Astrocyte (in vitro differentiated cells and primary cell): ENCODE results near the gene SPEF1. TPM values are rescaled to one million over a fixed set of nuclear protein-coding genes. Genes with fewer than 3 reads are reported as not detected.

Experiments used
- DNase-seq: peaks from one replicate; pipeline ENCODE4 v3.0.0-alpha.2; 2010; ENCODE audit warnings: low read depth
- FAIRE-seq: peaks from 2 replicates; lab custom pipeline; 2011; peaks lifted over from hg19 to GRCh38; lab: Jason Lieb, UNC
- H2AFZ ChIP-seq: 2 replicates; pipeline ENCODE4 v1.6.0; 2012; ENCODE audit warnings: low read depth, low read length, inconsistent platforms
- H3K27ac ChIP-seq: 2 replicates; pipeline ENCODE4 v1.5.1; 2011; ENCODE audit warnings: low read depth, low read length, inconsistent platforms
- H3K27me3 ChIP-seq: 2 replicates; pipeline ENCODE4 v1.6.0; 2011; ENCODE audit warnings: low read length, inconsistent platforms; ENCODE audit not compliant: insufficient read depth
- H3K36me3 ChIP-seq: 2 replicates; pipeline ENCODE4 v1.5.1; 2011; ENCODE audit warnings: low read length, inconsistent platforms; ENCODE audit not compliant: insufficient read depth
- H3K4me1 ChIP-seq: 2 replicates; pipeline ENCODE4 v1.5.1; 2011; ENCODE audit warnings: low read length, inconsistent platforms; ENCODE audit not compliant: insufficient read depth
- H3K4me2 ChIP-seq: 2 replicates; pipeline ENCODE4 v1.6.0; 2012; ENCODE audit warnings: low read length, inconsistent platforms
- H3K4me3 ChIP-seq: 2 replicates; pipeline ENCODE4 v1.5.1; 2011; ENCODE audit warnings: low read depth, mild to moderate bottlenecking, low read length, inconsistent platforms; ENCODE audit not compliant: insufficient read depth
- H3K79me2 ChIP-seq: 2 replicates; pipeline ENCODE4 v1.6.0; 2012; ENCODE audit warnings: mild to moderate bottlenecking, low read length, inconsistent platforms; ENCODE audit not compliant: insufficient read depth
- H3K9ac ChIP-seq: 2 replicates; pipeline ENCODE4 v1.6.0; 2012; ENCODE audit warnings: mild to moderate bottlenecking, low read length, inconsistent platforms
- H3K9me3 ChIP-seq: 2 replicates; pipeline ENCODE4 v1.5.1; 2012; ENCODE audit warnings: low read depth, mild to moderate bottlenecking, low read length, inconsistent platforms; ENCODE audit not compliant: insufficient read depth
- H4K20me1 ChIP-seq: 2 replicates; pipeline ENCODE4 v1.6.0; 2012; ENCODE audit warnings: low read length, inconsistent platforms; ENCODE audit not compliant: insufficient read depth
- H3K27ac Mint-ChIP-seq: one replicate; pipeline ENCODE4 v1.8.0; 2021; ENCODE audit warnings: mild to moderate bottlenecking, mixed read lengths; ENCODE audit not compliant: unreplicated experiment
- H3K27me3 Mint-ChIP-seq: one replicate; pipeline ENCODE4 v1.8.0; 2021; ENCODE audit warnings: low read depth, mixed read lengths; ENCODE audit not compliant: unreplicated experiment
- H3K36me3 Mint-ChIP-seq: one replicate; pipeline ENCODE4 v1.8.0; 2021; ENCODE audit warnings: low read depth, mixed read lengths; ENCODE audit not compliant: unreplicated experiment
- H3K4me1 Mint-ChIP-seq: one replicate; pipeline ENCODE4 v1.8.0; 2021; ENCODE audit warnings: low read depth, mixed read lengths; ENCODE audit not compliant: unreplicated experiment
- H3K4me3 Mint-ChIP-seq: one replicate; pipeline ENCODE4 v1.8.0; 2021; ENCODE audit warnings: mild to moderate bottlenecking, moderate library complexity, mixed read lengths; ENCODE audit not compliant: unreplicated experiment
- H3K9me3 Mint-ChIP-seq: one replicate; pipeline ENCODE4 v1.8.0; 2021; ENCODE audit warnings: mild to moderate bottlenecking, mixed read lengths; ENCODE audit not compliant: unreplicated experiment
- EZH2 ChIP-seq: IDR thresholded peaks from 2 replicates; pipeline ENCODE4 v1.6.1; 2012; ENCODE audit warnings: mild to moderate bottlenecking, low read length, inconsistent platforms; ENCODE audit not compliant: insufficient read depth
- total RNA-seq: library from RNA; stranded (reverse); gene quantifications from 2 replicates; pipeline ENCODE4 v1.2.1, GENCODE V29; 2021
- TF ChIP-seq, protein P1 (sequence below): IDR thresholded peaks from 2 replicates; pipeline ENCODE4 v1.5.1; 2011; ENCODE audit warnings: low read depth, mild to moderate bottlenecking, inconsistent platforms, low read length, moderate library complexity; ENCODE audit not compliant: insufficient read depth

The SPEF1 gene
- total RNA-seq, 1 donor from 2014 or later = 0.45 TPM

DNA sequence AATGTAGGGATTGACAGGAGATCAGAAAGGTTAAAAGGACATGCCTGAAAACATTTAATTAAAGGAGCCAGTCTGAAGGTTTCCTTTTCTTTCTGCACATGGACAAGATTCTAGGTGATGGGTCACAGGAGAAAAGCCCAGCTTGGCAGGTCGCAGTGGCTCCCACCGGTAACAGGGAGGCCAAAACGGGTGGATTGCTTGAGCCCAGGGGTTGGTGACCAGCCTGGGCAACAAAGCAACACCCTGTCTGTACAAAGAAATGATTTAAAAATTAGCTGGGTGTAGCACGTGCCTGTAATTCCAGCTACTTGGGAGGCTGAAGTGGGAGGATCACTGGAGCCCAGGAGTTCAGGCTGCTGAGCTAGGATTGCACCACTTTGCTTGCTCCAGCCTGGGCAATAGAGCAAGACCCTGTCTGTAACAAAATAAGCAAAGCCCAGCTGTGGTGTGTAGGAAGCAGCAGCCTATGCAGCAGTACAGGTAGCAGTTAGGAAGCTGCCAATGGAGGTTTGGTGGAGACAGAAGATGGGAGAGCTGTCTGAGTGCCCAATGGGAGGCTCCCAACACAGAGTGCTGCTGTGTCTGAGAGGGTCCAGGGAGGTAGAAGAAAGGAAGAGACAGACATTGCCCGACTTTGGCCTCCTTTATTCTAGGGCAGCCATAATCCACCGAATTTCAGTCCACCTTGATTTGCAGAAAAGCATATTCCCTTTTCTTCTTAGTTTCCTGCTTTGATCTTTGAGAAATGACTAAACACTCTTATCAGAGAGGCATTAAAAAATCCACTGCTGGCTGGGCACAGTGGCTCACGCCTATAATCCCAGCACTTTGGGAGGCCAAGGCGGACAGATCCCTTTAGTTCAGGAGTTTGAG, 32.0 kb upstream of the SPEF1 start:
- Histone ChIP-seq H3K4me3 (no peak overlapping the region), H3K27me3 (no peaks in the 10 kb centered on the region), H3K27ac (no peak overlapping the region), H3K36me3 (no peaks in the 10 kb centered on the region), H2AFZ (no peak overlapping the region), H4K20me1 (no peaks in the 10 kb centered on the region), H3K79me2 (no peaks in the 10 kb centered on the region), H3K9ac (no peak overlapping the region), H3K4me1 (peaks cover 24% of the 10 kb centered on the region), H3K4me2 (no peak overlapping the region), H3K9me3 (no peaks in the 10 kb centered on the region)
- no peak for FAIRE-seq
- peaks cover 7% of the 10 kb centered on the region for H3K4me1 Mint-ChIP-seq
- no peaks in the 10 kb centered on the region for H3K9me3 Mint-ChIP-seq
- H3K36me3 Mint-ChIP-seq = peaks cover 1% of the 10 kb centered on the region
- H3K27me3 Mint-ChIP-seq = peaks cover 9% of the 10 kb centered on the region
- TF ChIP-seq, protein P1, sequence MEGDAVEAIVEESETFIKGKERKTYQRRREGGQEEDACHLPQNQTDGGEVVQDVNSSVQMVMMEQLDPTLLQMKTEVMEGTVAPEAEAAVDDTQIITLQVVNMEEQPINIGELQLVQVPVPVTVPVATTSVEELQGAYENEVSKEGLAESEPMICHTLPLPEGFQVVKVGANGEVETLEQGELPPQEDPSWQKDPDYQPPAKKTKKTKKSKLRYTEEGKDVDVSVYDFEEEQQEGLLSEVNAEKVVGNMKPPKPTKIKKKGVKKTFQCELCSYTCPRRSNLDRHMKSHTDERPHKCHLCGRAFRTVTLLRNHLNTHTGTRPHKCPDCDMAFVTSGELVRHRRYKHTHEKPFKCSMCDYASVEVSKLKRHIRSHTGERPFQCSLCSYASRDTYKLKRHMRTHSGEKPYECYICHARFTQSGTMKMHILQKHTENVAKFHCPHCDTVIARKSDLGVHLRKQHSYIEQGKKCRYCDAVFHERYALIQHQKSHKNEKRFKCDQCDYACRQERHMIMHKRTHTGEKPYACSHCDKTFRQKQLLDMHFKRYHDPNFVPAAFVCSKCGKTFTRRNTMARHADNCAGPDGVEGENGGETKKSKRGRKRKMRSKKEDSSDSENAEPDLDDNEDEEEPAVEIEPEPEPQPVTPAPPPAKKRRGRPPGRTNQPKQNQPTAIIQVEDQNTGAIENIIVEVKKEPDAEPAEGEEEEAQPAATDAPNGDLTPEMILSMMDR = no peak
- TF ChIP-seq EZH2 = no peak
- DNase-seq = no peak
- no peak overlapping the region for H3K4me3 Mint-ChIP-seq
- peak overlapping the region; percentile 19 for H3K27ac Mint-ChIP-seq

DNA sequence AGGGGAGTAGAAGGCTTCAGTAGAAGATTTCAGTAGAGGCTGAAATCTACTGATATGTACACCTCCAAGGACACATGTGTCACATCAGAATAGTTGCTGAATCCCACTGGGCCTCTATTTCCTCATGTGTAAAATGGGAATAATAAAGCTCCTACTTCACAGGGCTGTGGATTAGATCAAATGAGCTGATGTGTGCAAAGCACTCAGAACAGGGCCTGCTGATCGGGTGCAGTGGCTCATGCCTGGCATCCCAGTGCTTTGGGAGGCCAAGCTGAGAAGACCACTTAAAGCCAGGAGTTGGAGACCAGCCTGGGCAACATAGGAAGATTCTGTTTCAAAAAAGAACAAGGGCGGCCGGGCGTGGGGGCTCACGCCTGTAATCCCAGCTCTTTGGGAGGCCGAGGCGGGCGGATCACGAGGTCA, 31.0 kb upstream of the SPEF1 start:
- Histone ChIP-seq H3K4me1 (peaks cover 34% of the 10 kb centered on the region), H3K27me3 (no peaks in the 10 kb centered on the region), H2AFZ (peak overlapping the region; percentile 37), H3K36me3 (no peaks in the 10 kb centered on the region), H3K27ac (peak overlapping the region; percentile 87), H3K79me2 (no peaks in the 10 kb centered on the region), H3K4me2 (peak overlapping the region; percentile 84), H3K9me3 (no peaks in the 10 kb centered on the region), H3K9ac (peak overlapping the region; percentile 74), H4K20me1 (no peaks in the 10 kb centered on the region), H3K4me3 (no peak overlapping the region)
- TF ChIP-seq, protein P1 = no peak
- TF ChIP-seq EZH2 = no peak
- peaks cover 8% of the 10 kb centered on the region for H3K4me1 Mint-ChIP-seq
- no peaks in the 10 kb centered on the region for H3K9me3 Mint-ChIP-seq
- H3K4me3 Mint-ChIP-seq = no peak overlapping the region
- FAIRE-seq (no peak), DNase-seq (no peak)
- peaks cover 1% of the 10 kb centered on the region for H3K36me3 Mint-ChIP-seq
- peak overlapping the region; percentile 62 for H3K27ac Mint-ChIP-seq
- peaks cover 9% of the 10 kb centered on the region for H3K27me3 Mint-ChIP-seq
